Ramos (cell line): ENCODE measurements around the gene NIPAL1.

Experiments
- in situ Hi-C: fragments of 300-500 bp; cut with MboI; formaldehyde crosslinking; loops from one replicate; pipeline ENCODE4 v1.14.3; 2022; ENCODE audit warnings: low sequenced_read_pairs; ENCODE audit not compliant: unreplicated experiment

The NIPAL1 gene

DNA sequence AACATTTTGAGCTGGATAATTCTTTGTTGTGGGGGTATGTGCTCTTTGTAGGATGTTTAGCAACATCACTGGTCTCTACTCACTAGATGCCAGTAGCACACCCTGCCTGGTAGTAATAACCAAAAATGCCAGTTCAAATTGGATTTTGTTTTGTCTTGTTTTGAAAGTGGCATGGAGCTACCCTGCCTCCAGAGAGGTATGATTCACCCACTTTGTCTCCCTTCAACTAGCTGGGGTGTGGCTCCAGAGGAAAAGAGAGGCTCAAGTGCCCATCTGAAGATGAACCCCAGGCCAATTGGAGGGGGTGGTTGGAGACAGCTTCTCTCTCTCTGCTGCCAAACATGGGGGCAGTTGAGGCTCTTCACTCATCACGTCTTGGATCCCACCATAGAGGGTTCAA, 34.5 kb downstream of the NIPAL1 start:
- in situ Hi-C loops = no loop called here

DNA sequence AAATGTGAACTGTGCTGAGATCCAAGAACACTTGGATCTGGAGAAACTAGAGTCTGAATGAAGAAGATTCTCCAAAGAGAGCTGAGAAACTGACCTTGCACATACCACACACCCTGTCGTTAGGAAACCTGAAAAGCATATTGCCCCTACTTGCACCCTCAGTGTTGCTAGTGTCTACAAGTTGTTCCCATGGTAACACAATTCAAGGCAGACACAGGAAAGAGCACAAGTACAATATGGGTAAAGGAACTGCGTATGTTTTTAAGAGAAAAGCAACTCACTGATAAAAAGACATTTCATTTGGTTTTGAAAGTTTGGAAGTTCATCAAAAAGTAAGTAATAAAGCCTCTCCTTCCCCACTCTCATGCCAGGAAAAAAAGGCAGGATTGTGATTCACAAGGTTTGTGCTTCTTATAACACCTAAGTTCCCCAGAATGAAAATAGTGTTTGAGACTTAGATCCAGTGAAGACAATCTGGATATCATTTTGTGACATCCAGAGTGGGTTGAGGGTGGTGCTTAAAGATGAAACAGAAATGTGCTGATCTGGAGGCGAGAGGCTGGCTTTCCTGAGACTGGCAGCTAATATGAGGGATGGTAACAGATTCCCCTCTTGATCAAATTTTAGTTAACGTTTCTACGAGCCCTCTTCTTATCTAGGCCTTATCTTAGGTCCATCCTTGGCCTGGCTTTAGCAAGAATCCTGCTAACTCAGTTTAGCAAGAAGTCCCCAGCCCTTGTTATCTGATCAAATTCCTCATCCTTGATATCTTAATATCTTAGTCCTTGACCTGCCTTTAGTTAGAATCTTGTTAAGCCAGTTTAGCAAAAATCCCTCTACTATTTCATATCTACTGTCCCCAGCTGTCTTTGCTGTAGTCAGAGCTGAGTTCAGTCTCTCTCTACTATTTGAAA, 42.3 kb downstream of the NIPAL1 start:
- in situ Hi-C loops = no loop called here

DNA sequence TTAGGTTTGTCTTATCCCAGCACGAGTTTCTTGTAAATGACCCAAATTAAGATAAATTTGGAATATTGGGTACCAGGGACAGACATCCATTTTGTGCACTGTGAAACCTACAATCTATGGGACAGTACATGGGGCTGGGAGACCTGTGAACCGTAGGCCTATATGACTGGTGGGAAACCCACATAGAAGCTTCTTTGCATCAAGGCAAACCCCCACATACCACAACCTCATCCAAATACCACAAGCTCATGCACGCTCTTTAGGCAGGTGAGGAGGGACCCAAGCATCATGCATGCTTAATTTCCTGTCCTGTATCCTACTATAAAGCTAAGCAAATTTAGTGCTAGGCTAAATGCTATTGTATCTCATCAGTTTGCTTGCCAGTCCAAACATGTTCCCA, 47.8 kb downstream of the NIPAL1 start:
- in situ Hi-C loops = no loop called here

DNA sequence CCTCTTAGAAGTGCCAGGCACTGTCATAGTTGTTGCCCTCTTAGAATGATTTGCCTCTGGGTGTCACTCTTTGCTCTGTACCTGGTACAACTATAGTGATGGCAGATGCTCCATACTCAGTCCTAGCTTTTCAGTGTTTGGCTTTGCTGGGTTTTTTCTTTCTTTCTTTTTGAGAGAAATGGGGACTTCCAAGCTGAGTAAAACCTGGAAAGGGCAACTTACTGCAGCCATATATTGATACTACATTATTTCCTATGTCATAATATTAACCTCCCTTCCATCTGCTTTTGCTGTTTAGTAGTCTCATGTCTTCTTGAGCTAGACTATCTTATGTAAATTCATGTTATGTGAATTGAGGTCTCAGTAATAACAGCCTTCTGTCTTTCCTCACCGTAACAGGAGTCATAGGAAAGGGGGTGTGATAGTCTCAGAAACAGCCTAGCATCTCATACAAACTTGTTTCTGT, 49.0 kb downstream of the NIPAL1 start:
- in situ Hi-C loops = no loop called here

DNA sequence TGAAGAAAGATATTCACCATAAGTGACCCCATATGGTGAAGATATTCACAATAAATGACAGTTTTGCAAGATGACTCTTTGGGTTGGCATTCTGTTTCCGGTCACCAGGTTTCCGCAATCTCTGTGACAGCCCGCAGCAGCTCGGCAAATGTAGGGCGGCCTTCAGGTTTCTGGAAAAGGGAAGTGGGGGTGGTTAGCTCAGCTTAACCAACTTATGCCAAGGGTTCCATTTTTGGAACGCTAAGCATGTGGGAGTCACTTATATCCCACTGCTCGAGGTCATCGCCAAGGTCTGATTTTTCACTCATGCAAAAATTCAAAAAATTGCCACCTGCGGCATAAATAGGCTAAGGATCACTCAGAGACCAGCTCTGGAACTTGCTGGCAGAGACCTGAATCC, 51.0 kb downstream of the NIPAL1 start:
- in situ Hi-C loops = no loop called here

DNA sequence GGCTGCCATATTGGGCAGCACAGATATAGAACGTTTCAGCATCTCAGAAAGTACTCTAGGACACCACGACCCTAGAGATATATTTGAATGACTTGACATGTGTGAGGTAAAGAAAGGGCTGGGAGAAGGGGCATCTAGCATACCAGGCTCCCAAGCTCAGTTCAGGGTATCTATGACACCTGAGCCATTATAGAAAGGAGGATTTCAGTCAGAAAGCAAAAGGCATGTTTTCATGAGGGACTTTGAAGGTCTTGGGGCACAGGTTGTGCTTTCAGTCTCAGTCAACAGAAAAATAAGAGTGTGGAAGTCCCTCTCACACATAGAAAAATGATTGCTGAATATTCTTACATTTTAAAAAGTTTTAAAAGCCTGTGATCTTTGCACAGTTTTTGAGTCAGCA, 51.6 kb downstream of the NIPAL1 start:
- in situ Hi-C loops = no loop called here

DNA sequence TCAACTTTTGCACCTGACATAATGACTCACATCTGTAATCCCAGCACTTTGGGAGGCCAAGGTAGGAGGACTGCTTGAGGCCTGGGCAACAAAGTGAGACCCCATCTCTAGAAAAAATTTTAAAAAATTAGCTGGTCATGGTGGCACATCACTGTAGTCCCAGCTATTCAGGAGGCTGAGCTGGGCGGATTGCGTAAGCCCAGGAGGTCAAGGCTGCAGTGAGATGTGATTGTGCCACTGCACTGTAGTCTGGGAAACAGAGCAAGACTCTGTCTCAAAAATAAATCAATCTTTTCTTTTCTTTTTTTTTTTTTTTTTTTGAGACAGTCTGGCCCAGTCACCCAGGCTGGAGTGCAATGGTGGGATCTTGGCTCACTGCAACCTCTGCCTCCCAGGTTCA, 52.5 kb downstream of the NIPAL1 start:
- in situ Hi-C loops = no loop called here

DNA sequence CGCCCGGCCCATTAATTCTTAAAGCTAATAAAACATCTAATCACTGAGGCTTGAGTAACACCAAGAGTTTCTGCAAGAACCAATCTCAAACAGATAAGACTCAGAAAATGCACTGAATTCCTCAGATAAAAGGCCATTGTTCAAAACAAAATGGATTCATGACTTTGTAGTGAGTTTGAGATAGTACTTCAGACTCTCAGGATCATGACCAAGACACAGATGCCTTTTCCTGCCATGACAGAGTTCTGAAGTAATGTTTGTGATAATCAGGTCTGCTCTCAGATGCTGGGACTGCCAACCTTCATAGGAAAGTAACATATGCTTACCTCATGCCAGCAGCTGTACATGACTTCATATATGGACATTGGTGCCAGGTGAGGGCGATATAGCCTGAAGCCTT, 54.6 kb downstream of the NIPAL1 start:
- in situ Hi-C loops = no loop called here

DNA sequence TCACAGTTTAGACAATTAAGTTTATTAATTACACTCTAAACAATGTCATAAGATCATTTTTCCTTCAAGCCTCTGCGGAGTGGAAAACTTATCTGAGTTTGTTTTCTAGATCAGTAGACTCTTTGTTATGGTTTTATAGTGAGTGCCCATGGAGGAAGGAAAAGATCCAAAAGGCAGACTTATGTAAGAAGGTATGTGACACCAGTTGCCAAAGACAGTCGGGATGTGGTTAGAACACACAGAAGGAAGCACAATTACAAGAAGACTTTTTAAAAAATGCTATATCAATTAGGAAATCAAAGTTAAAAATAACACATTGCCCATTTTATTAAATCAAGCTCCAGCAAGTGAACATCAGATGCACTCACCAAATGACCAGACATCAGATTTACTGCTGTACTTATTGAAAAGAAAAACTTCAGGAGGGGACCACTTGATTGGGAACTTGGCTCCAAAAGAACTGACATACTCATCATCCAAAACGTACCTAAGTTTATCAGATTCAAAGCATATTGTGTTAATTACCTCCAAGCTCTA, 57.1 kb downstream of the NIPAL1 start:
- in situ Hi-C loops = no loop called here

DNA sequence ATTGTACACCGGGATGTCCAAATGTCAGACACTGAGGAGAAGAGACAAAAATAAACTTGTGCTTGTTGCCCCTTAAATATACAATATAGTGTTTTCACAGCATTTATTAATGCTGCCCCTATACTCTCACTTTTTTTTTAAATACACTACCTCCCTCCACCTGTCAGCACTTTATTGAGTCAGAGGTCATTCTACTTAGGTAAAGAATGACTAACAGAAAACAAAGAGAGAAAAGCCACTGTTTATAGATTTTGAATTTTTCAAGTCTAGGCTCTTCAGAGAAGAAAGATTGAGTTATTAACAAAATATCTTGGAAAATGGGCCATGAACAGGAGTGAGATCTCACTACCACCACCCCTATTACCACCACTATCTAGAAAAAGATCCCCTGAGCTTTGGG, 58.1 kb downstream of the NIPAL1 start:
- in situ Hi-C loops = loop anchor here (25.0 kb wide), 1 partner anchor 387 kb away; no protein-coding TSS in a partner anchor

DNA sequence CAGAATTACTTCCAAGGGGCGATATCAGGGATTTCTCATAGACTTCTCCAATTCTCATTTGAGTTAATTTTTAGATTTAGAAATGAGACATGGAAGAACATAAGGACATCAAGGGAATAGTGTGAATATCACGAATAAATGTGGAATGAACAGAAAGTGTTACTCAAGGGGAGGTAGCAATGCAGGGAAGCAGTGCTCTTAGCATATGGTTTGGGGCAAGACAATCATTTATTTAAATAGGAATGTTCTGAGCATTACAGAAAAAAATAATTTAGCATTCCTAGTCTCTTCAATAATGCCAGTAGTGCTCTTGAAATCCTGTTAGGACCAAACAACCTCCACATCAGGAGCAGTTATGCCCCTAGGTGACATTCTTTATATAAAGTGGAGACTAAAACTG, 61.9 kb downstream of the NIPAL1 start:
- in situ Hi-C loops = loop anchor here (25.0 kb wide), 1 partner anchor 391 kb away; no protein-coding TSS in a partner anchor

DNA sequence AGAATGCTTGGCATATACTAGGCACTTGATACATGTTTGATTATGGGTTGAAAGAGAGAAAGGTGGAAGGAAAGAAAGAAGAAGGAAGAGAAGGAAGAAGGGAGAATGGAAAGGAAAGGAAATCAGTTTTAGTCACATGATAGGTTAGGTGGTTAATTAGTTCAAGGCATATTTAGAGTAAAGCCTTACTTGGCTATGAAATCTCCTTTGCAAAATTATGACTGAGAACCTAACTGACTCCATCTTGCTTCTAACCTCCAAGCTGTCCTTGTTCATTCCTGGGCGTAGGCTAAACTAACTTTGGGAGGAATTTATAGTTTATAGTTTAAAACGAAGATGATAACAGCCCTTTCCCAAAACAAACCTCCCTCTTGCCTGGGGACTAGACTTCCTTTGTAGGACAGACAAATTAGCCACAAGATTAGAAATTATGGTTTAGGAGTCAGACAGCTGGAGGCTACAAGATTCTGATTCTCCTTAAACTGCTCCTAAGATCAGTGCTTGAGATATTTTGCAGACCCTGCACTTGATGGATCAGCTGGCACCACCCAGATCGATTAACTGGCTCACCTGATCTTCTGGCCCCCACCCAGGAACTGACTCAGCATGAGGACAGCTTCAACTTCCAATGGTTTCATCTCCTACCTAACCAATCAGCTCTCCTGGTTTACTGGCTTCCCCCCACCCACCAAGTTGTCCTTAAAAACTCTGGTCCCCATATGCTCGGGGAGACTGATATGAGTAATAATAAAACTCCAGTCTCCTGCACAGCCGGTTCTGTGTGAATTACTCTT, 62.5 kb downstream of the NIPAL1 start:
- in situ Hi-C loops = loop anchor here (25.0 kb wide), 1 partner anchor 392 kb away; no protein-coding TSS in a partner anchor

DNA sequence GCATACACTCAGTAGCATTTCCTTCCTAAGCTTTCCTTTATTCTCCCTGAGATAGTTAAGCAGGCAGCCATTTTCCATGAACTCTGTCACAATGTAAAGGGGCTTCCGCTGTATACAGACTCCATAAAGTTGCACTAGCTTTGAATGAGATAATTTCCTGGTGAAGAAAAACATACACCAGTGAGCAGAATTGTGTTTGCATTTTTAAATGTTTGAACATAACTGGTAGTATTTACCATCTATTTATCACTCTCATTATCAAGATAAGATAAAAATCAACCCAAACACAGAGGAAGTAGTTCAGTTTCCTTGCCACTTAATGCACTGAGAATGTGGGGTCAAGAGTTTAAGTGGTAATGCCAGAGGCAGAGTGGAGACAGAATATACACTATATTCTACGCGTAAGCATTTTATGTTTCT, 63.4 kb downstream of the NIPAL1 start:
- in situ Hi-C loops = loop anchor here (10.0 to 25.0 kb wide), 2 partner anchors 45 to 393 kb away; no protein-coding TSS in a partner anchor

DNA sequence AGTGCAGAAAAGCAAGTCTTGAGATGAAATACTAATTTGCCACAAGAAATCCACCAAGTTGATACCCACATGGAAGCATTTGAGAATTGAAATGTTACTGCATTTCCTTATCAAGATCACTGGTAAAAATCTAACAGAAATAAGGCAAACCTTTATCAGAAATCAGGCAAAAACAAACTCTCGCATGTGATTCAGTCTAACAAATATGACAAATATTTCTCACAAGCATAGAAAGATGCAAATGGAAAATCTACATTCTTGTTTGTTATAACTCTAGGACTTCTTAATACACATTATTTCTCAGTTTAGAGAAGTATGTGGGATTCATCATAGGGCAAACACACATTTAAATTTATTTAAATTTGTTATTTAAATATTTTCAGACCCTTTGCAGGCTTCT, 64.6 kb downstream of the NIPAL1 start:
- in situ Hi-C loops = loop anchor here (10.0 to 25.0 kb wide), 2 partner anchors 46 to 394 kb away; no protein-coding TSS in a partner anchor

DNA sequence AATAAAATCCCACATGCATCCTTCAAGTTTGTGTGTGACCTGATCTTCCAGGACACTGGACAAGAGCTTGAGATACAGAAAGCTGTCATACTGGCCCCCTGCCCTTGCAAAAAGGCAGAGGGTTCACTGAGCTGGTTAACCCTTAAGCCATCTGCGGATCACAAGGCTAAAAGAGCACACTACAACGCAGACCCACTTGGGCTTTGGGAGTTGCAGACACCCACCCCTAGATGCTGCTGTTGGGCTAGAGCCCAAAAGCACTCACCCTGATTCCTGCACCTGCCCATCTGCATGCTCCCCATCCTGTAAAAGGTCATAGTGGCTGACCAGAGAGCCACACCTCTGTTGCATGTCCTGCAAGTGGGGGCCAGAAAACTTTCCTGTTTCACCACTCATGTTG, 66.4 kb downstream of the NIPAL1 start:
- in situ Hi-C loops = loop anchor here (10.0 to 25.0 kb wide), 2 partner anchors 48 to 396 kb away; no protein-coding TSS in a partner anchor

DNA sequence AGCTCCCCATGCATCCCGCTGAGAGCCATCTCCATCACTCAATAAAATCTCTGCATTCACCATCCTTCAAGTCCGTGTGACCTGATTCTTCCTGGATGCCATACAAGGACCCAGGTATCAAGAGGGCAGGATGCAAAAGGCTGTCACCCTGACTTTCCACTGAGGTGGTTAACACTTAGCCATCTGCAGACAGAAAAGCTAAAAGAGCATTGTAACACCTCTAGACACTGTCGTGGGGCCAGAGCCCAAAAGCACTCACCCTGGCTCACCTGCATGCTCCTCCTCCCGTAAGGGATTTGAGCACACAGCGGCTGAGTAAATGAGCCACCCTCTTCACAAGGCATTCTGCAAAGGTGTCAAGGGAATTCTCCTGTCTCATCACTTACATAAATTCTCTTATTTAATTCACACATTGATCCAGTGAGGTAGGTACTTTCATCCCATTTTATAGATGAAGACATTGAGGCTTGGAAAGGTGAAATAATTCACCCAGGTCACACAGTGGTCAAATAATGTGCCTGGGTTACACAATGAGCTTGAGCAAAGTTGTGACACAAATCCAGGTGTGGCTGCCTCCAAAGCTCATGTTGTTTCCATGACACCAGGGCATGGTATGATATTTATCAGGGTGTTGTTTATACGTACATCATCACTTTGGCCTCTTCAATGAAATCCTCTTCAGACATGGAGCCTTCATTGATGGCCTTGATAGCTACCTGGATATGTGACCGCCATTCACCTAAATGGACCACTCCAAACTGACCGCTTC, 69.4 kb downstream of the NIPAL1 start:
- in situ Hi-C loops = loop anchor here (10.0 to 25.0 kb wide), 2 partner anchors 51 to 399 kb away; no protein-coding TSS in a partner anchor
